SKM-1 (cell line): ENCODE results near the gene KCNMB3.
"Not testable (repeated sequence)": the region's sequence is repeated elsewhere in the genome, so short reads cannot be mapped to it uniquely, and the experiment has no call there.

Source experiments
- DNase-seq: peaks from one replicate; lab custom pipeline; 2025; ENCODE audit not compliant: unreplicated experiment; lab: John Stamatoyannopoulos, UW

KCNMB3 gene

GRCh38 chr3:179250803-179251476 lies at the start of gene KCNMB3:
Gene KCNMB3, minus strand, starts transcription at chr3:179251114. Its CDS starts 124 bp downstream, at chr3:179250990.
- no peak for DNase-seq

GRCh38 chr3:179299999-179300613 lies 49.2 kb upstream of the KCNMB3 start:
- no peak for DNase-seq

GRCh38 chr3:179299316-179299715 lies 48.4 kb upstream of the KCNMB3 start:
- DNase-seq = no peak

- DNase-seq = no peak
Observed at GRCh38 chr3:179297971-179298725, 47.2 kb upstream of the KCNMB3 start.

- DNase-seq = no peak
Observed at GRCh38 chr3:179292450-179292849, 41.5 kb upstream of the KCNMB3 start.

- no peak for DNase-seq
Observed at GRCh38 chr3:179289295-179289694, 38.4 kb upstream of the KCNMB3 start.

GRCh38 chr3:179288845-179289244 lies 37.9 kb upstream of the KCNMB3 start:
- DNase-seq = no peak

- DNase-seq = no peak
Observed at GRCh38 chr3:179286331-179286730, 35.4 kb upstream of the KCNMB3 start.

GRCh38 chr3:179281825-179282224 lies 30.9 kb upstream of the KCNMB3 start:
- DNase-seq = no peak

GRCh38 chr3:179279837-179280236 lies 28.9 kb upstream of the KCNMB3 start:
- no peak for DNase-seq

- DNase-seq = no peak
Observed at GRCh38 chr3:179278932-179279693, 28.2 kb upstream of the KCNMB3 start.

GRCh38 chr3:179278151-179278550 lies 27.2 kb upstream of the KCNMB3 start:
- DNase-seq = no peak

- DNase-seq = no peak
Observed at GRCh38 chr3:179276743-179277142, 25.8 kb upstream of the KCNMB3 start.

- DNase-seq = no peak
Observed at GRCh38 chr3:179276001-179276400, 25.1 kb upstream of the KCNMB3 start.

- not testable (repeated sequence) for DNase-seq
Observed at GRCh38 chr3:179274434-179274833, 23.5 kb upstream of the KCNMB3 start.

GRCh38 chr3:179272385-179272784 lies 21.5 kb upstream of the KCNMB3 start:
- no peak for DNase-seq

- no peak for DNase-seq
Observed at GRCh38 chr3:179269152-179269707, 18.3 kb upstream of the KCNMB3 start.

GRCh38 chr3:179268400-179269051 lies 17.6 kb upstream of the KCNMB3 start:
- DNase-seq = no peak

GRCh38 chr3:179266701-179267211 lies 15.8 kb upstream of the KCNMB3 start:
- no peak for DNase-seq

GRCh38 chr3:179265875-179266274 lies 15.0 kb upstream of the KCNMB3 start:
- no peak for DNase-seq
